HG03103 (cell line): ENCODE measurements around the gene IYD.

Experiments used
- ATAC-seq: cut with Tn5 transposase; IDR thresholded peaks from one replicate; pipeline ENCODE4 v1.9.1; 2021; ENCODE audit warnings: low read depth; ENCODE audit not compliant: unreplicated experiment

IYD gene

GRCh38 chr6:150368762-150369161, at the start of gene IYD:
Gene IYD (plus strand): TSS chr6:150369012. CDS start chr6:150369032, 20 bp downstream.
- ATAC-seq: no peak

GRCh38 chr6:150319924-150320323, 48.9 kb upstream of the IYD start:
- ATAC-seq: no peak

- ATAC-seq: no peak
Measured at GRCh38 chr6:150320442-150320841, 48.4 kb upstream of the IYD start.

GRCh38 chr6:150322466-150322871, 46.3 kb upstream of the IYD start:
- no peak for ATAC-seq

- ATAC-seq: no peak
Measured at GRCh38 chr6:150323205-150323604, 45.6 kb upstream of the IYD start.

- ATAC-seq: no peak
Measured at GRCh38 chr6:150324044-150324443, 44.8 kb upstream of the IYD start.

- ATAC-seq: no peak
Measured at GRCh38 chr6:150325066-150325772, 43.6 kb upstream of the IYD start.

- no peak for ATAC-seq
Measured at GRCh38 chr6:150327117-150327774, 41.6 kb upstream of the IYD start.

GRCh38 chr6:150328744-150329405, 39.9 kb upstream of the IYD start:
- no peak for ATAC-seq

GRCh38 chr6:150331344-150331743, 37.5 kb upstream of the IYD start:
- ATAC-seq: no peak

- ATAC-seq: no peak
Measured at GRCh38 chr6:150332939-150333584, 35.8 kb upstream of the IYD start.

- ATAC-seq: no peak
Measured at GRCh38 chr6:150333585-150333941, 35.2 kb upstream of the IYD start.

GRCh38 chr6:150334790-150335783, 33.7 kb upstream of the IYD start:
- ATAC-seq: no peak

GRCh38 chr6:150336299-150336698, 32.5 kb upstream of the IYD start:
- ATAC-seq: no peak

- ATAC-seq: no peak
Measured at GRCh38 chr6:150336708-150337107, 32.1 kb upstream of the IYD start.

- ATAC-seq: no peak
Measured at GRCh38 chr6:150342126-150342525, 26.7 kb upstream of the IYD start.

GRCh38 chr6:150343434-150343833, 25.4 kb upstream of the IYD start:
- no peak for ATAC-seq

GRCh38 chr6:150345781-150346180, 23.0 kb upstream of the IYD start:
- ATAC-seq: no peak

GRCh38 chr6:150346346-150346745, 22.5 kb upstream of the IYD start:
- ATAC-seq: no peak

GRCh38 chr6:150347845-150348244, 21.0 kb upstream of the IYD start:
- no peak for ATAC-seq
